ENCODE data around the gene CRLF1.
A peak's percentile ranks its signal among the peaks of the same experiment; 100 is the strongest.

The CRLF1 gene

GRCh38 chr19:18636183-18636968 lies 29.8 kb upstream of the CRLF1 start:
- DNase-seq, result peak; percentile 94 to 96

GRCh38 chr19:18635831-18636182 lies 29.2 kb upstream of the CRLF1 start:
- DNase-seq, result no peak

- DNase-seq, result no peak
Measured at GRCh38 chr19:18634612-18635297, 28.2 kb upstream of the CRLF1 start.

- no peak for DNase-seq
Measured at GRCh38 chr19:18633321-18633720, 26.7 kb upstream of the CRLF1 start.

GRCh38 chr19:18629166-18630088 lies 22.8 kb upstream of the CRLF1 start:
- no peak for DNase-seq

GRCh38 chr19:18626906-18627305 lies 20.3 kb upstream of the CRLF1 start:
- no peak for DNase-seq

GRCh38 chr19:18620902-18621301 lies 14.3 kb upstream of the CRLF1 start:
- no peak for DNase-seq

- no peak for DNase-seq
Measured at GRCh38 chr19:18620311-18620710, 13.7 kb upstream of the CRLF1 start.

GRCh38 chr19:18618236-18618635 lies 11.6 kb upstream of the CRLF1 start:
- DNase-seq, result no peak

GRCh38 chr19:18617562-18617961 lies 11.0 kb upstream of the CRLF1 start:
- DNase-seq, result no peak

- DNase-seq, result no peak
Measured at GRCh38 chr19:18616023-18616422, 9.4 kb upstream of the CRLF1 start.

- no peak for DNase-seq
Measured at GRCh38 chr19:18613589-18614234, 7.1 kb upstream of the CRLF1 start.

GRCh38 chr19:18612772-18613588 lies 6.4 kb upstream of the CRLF1 start, which contains the start of gene TMEM59L:
TMEM59L (plus strand) TSS chr19:18612870; CDS start chr19:18612959, 89 bp downstream.
- no peak for DNase-seq

- DNase-seq, result no peak
Measured at GRCh38 chr19:18612051-18612771, 5.6 kb upstream of the CRLF1 start.

GRCh38 chr19:18611327-18612050 lies 4.9 kb upstream of the CRLF1 start:
- DNase-seq, result no peak

GRCh38 chr19:18610556-18611326 lies 4.1 kb upstream of the CRLF1 start:
- DNase-seq, result no peak

- DNase-seq, result no peak
Measured at GRCh38 chr19:18610245-18610555, 3.6 kb upstream of the CRLF1 start.

GRCh38 chr19:18609717-18610051 lies 3.1 kb upstream of the CRLF1 start:
- DNase-seq, result no peak

- no peak for DNase-seq
Measured at GRCh38 chr19:18608805-18609716, 2.5 kb upstream of the CRLF1 start.

Data from bone marrow (tissue), 2 donors.